B cell (primary cell): Measurements from ENCODE around the gene MCEMP1.

Experiments
- CTCF ChIP-seq: fragments of 200-600 bp; IDR thresholded peaks from one replicate; pipeline ENCODE4 v1.8.0; 2022; ENCODE audit warnings: antibody characterized with exemption, mild to moderate bottlenecking
- EZH2 ChIP-seq: IDR thresholded peaks from 2 replicates; pipeline ENCODE4 v1.6.1; 2012; ENCODE audit warnings: borderline replicate concordance, low read depth, mild to moderate bottlenecking, moderate library complexity, low read length; ENCODE audit not compliant: insufficient read depth, poor library complexity, severe bottlenecking

DNA sequence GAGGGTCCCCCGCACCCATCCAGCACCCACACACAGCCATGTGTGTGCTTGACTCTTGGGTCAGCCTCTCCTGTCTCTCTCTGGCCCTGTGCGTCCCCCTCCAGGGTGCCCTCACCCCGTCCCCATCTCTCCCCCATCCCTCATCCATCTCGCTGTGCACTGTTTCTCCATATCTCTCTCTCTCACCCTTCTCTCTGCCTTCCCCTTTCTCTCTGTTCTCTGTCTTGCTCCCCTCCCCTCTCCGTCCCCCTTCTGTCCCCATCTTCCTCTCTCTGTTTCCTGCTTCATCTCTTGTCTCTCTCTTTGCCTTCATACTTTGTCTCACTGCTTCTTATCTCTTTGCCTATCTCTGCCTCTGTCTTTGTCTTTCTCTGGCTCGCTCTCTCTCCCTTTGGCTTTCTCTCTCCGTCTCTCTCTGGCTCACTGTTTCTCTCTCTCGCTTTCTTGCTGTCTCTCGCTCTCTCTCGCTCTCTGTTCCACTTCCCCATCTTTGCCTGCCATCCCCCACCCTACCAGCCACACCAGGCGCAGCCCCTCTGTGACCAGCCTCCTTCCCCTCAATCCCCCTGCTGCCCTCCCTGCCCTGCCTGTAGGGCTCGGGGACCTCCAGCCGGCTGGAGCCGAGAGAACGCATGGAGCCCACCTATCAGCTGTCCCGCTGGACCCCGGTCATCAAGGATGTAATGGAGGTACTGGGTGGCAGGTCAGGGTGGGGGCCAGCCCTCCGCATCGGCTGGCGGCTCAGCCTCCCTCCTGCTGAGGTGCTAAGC lies 31.0 kb upstream of the MCEMP1 start:
- no peak for TF ChIP-seq CTCF
- no peak for TF ChIP-seq EZH2
